ENCODE results near the gene BCOR.

BCOR gene

GRCh38 chrX:40065296-40066046, 32.3 kb downstream of the BCOR start:
- Histone ChIP-seq H3K9ac (ENCODE audit: low read length) (no peak overlapping the region), H2AK5ac (ENCODE audit: low read length, severe bottlenecking) (no peak overlapping the region), H2BK15ac (ENCODE audit: low read depth, poor library complexity, severe bottlenecking) (no peak overlapping the region), H4K91ac (ENCODE audit: low read length) (no peak overlapping the region), H2BK120ac (ENCODE audit: low read depth, low read length) (no peak overlapping the region), H3K18ac (ENCODE audit: low read depth in 1 of 2, low read length in 2 of 2) (no peak overlapping the region), H2BK12ac (ENCODE audit: low read length in 2 of 2) (no peak overlapping the region), H3K4ac (ENCODE audit: low read depth in 1 of 2, low read length in 2 of 2) (no peak overlapping the region), H4K8ac (ENCODE audit: low read length) (no peak overlapping the region), H3K9me3 (ENCODE audit: control insufficient read depth, low read length) (peaks cover 6% of the 10 kb centered on the region), H3K4me1 (ENCODE audit: control insufficient read depth, insufficient read depth, low read depth, low read length) (no peaks in the 10 kb centered on the region), H3K14ac (ENCODE audit: low read length in 2 of 2) (no peak overlapping the region), H3K4me3 (ENCODE audit: insufficient read depth in 1 of 2, low read depth in 1 of 2, low read length in 2 of 2) (no peak overlapping the region), H3K79me1 (replicated peaks; ENCODE audit: low read length, poor library complexity, severe bottlenecking) (peaks cover 22% of the 10 kb centered on the region), H3K4me2 (ENCODE audit: low read length, poor library complexity, severe bottlenecking) (no peak overlapping the region), H3K27me3 (ENCODE audit: control insufficient read depth in 1 of 2, insufficient read depth in 1 of 2, low read length in 2 of 2) (peaks cover 0 to 9% of the 10 kb centered on the region in 2 experiments), H2AFZ (ENCODE audit: low read depth, low read length) (no peak overlapping the region), H2BK5ac (ENCODE audit: low read depth, low read length, poor library complexity, severe bottlenecking) (no peak overlapping the region), H3K23ac (ENCODE audit: low read length in 2 of 2) (no peak overlapping the region), H3K36me3 (ENCODE audit: control insufficient read depth in 1 of 2, insufficient read depth in 2 of 2, low read depth in 1 of 2, low read length in 2 of 2) (peaks cover 6 to 76% of the 10 kb centered on the region in 2 experiments), H3K27ac (ENCODE audit: low read length, poor library complexity, severe bottlenecking) (no peak overlapping the region)
- WGBS, result 98% methylated on average over 9 of the region's 16 CpGs
- DNase-seq, result no peak

DNA sequence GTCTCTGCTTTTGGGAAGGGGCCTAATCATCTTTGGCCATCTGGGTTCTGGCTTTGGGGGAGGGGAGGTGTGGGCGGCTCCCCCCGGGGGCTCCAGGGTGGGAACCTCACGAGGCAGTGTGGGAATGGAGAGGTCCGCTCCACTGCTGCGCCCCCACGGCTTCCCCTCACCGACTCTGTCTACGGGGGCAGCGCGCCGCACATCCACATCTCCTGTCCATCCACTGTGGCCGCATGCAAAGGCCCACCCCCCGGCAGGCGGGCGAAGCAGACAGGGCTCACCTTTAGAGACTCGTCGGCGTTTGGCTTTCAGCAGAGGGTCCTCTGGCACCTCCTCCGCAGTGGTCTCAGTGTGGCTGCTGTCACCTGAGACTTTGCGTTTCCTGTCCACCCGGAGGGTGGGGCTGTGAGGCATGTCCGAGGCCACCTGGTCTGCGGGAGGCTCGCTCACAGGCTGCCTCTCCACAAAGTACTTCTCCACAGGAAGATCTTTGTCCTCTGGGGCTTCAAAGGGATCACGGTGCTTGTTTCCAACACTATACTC, 33.6 kb downstream of the BCOR start:
- Histone ChIP-seq H3K9ac (ENCODE audit: low read length) (no peak overlapping the region), H3K23ac (ENCODE audit: low read length in 2 of 2) (no peak overlapping the region), H3K4ac (ENCODE audit: low read depth in 1 of 2, low read length in 2 of 2) (no peak overlapping the region), H2BK15ac (ENCODE audit: low read depth, poor library complexity, severe bottlenecking) (no peak overlapping the region), H2AK5ac (ENCODE audit: low read length, severe bottlenecking) (no peak overlapping the region), H3K27ac (ENCODE audit: low read length, poor library complexity, severe bottlenecking) (no peak overlapping the region), H3K36me3 (ENCODE audit: control insufficient read depth in 1 of 2, insufficient read depth in 2 of 2, low read depth in 1 of 2, low read length in 2 of 2) (peaks cover 0 to 69% of the 10 kb centered on the region in 2 experiments), H3K4me3 (ENCODE audit: insufficient read depth in 1 of 2, low read depth in 1 of 2, low read length in 2 of 2) (no peak overlapping the region), H3K27me3 (ENCODE audit: control insufficient read depth in 1 of 2, insufficient read depth in 1 of 2, low read length in 2 of 2) (peaks cover 0 to 8% of the 10 kb centered on the region in 2 experiments), H2BK12ac (ENCODE audit: low read length in 2 of 2) (no peak overlapping the region), H3K4me1 (ENCODE audit: control insufficient read depth, insufficient read depth, low read depth, low read length) (no peaks in the 10 kb centered on the region), H4K91ac (ENCODE audit: low read length) (no peak overlapping the region), H3K79me1 (replicated peaks; ENCODE audit: low read length, poor library complexity, severe bottlenecking) (peaks cover 18% of the 10 kb centered on the region), H3K14ac (ENCODE audit: low read length in 2 of 2) (no peak overlapping the region), H2BK120ac (ENCODE audit: low read depth, low read length) (no peak overlapping the region), H4K8ac (ENCODE audit: low read length) (no peak overlapping the region), H2BK5ac (ENCODE audit: low read depth, low read length, poor library complexity, severe bottlenecking) (no peak overlapping the region), H3K4me2 (ENCODE audit: low read length, poor library complexity, severe bottlenecking) (no peak overlapping the region), H2AFZ (ENCODE audit: low read depth, low read length) (no peak overlapping the region), H3K9me3 (ENCODE audit: control insufficient read depth, low read length) (peaks cover 3% of the 10 kb centered on the region), H3K18ac (ENCODE audit: low read depth in 1 of 2, low read length in 2 of 2) (no peak overlapping the region)
- 86% methylated on average over 21 of the region's 25 CpGs for WGBS
- no peak for DNase-seq

GRCh38 chrX:40063555-40063954, 34.2 kb downstream of the BCOR start:
- no peak for DNase-seq
- H4K8ac ChIP-seq (ENCODE audit: low read length), result no peak overlapping the region
- H3K18ac ChIP-seq (ENCODE audit: low read depth in 1 of 2, low read length in 2 of 2), result no peak overlapping the region
- H3K27ac ChIP-seq (ENCODE audit: low read length, poor library complexity, severe bottlenecking), result no peak overlapping the region
- 81% methylated on average over 4 of the region's 7 CpGs for WGBS
- no peak overlapping the region for H3K23ac ChIP-seq (ENCODE audit: low read length in 2 of 2)
- H3K27me3 ChIP-seq (ENCODE audit: control insufficient read depth in 1 of 2, insufficient read depth in 1 of 2, low read length in 2 of 2), result peaks cover 0 to 7% of the 10 kb centered on the region in 2 experiments
- no peak overlapping the region for H2BK120ac ChIP-seq (ENCODE audit: low read depth, low read length)
- H2BK15ac ChIP-seq (ENCODE audit: low read depth, poor library complexity, severe bottlenecking), result no peak overlapping the region
- H3K9ac ChIP-seq (ENCODE audit: low read length), result no peak overlapping the region
- H3K79me1 ChIP-seq (replicated peaks; ENCODE audit: low read length, poor library complexity, severe bottlenecking), result peaks cover 19% of the 10 kb centered on the region
- no peak overlapping the region for H2AFZ ChIP-seq (ENCODE audit: low read depth, low read length)
- H3K4me3 ChIP-seq (ENCODE audit: insufficient read depth in 1 of 2, low read depth in 1 of 2, low read length in 2 of 2), result no peak overlapping the region
- no peak overlapping the region for H2AK5ac ChIP-seq (ENCODE audit: low read length, severe bottlenecking)
- no peak overlapping the region for H2BK12ac ChIP-seq (ENCODE audit: low read length in 2 of 2)
- no peak overlapping the region for H3K14ac ChIP-seq (ENCODE audit: low read length in 2 of 2)
- peaks cover 3% of the 10 kb centered on the region for H3K9me3 ChIP-seq (ENCODE audit: control insufficient read depth, low read length)
- peaks cover 0 to 70% of the 10 kb centered on the region in 2 experiments for H3K36me3 ChIP-seq (ENCODE audit: control insufficient read depth in 1 of 2, insufficient read depth in 2 of 2, low read depth in 1 of 2, low read length in 2 of 2)
- H3K4me2 ChIP-seq (ENCODE audit: low read length, poor library complexity, severe bottlenecking), result no peak overlapping the region
- H2BK5ac ChIP-seq (ENCODE audit: low read depth, low read length, poor library complexity, severe bottlenecking), result no peak overlapping the region
- H4K91ac ChIP-seq (ENCODE audit: low read length), result no peak overlapping the region
- no peak overlapping the region for H3K4ac ChIP-seq (ENCODE audit: low read depth in 1 of 2, low read length in 2 of 2)
- no peaks in the 10 kb centered on the region for H3K4me1 ChIP-seq (ENCODE audit: control insufficient read depth, insufficient read depth, low read depth, low read length)

GRCh38 chrX:40062525-40063155, 35.1 kb downstream of the BCOR start:
- Histone ChIP-seq H3K4me2 (ENCODE audit: low read length, poor library complexity, severe bottlenecking) (no peak overlapping the region), H3K23ac (ENCODE audit: low read length in 2 of 2) (no peak overlapping the region), H3K4me1 (ENCODE audit: control insufficient read depth, insufficient read depth, low read depth, low read length) (no peaks in the 10 kb centered on the region), H3K27me3 (ENCODE audit: control insufficient read depth in 1 of 2, insufficient read depth in 1 of 2, low read length in 2 of 2) (peaks cover 0 to 7% of the 10 kb centered on the region in 2 experiments), H2AFZ (ENCODE audit: low read depth, low read length) (no peak overlapping the region), H2BK120ac (ENCODE audit: low read depth, low read length) (no peak overlapping the region), H3K18ac (ENCODE audit: low read depth in 1 of 2, low read length in 2 of 2) (no peak overlapping the region), H3K27ac (ENCODE audit: low read length, poor library complexity, severe bottlenecking) (no peak overlapping the region), H3K9me3 (ENCODE audit: control insufficient read depth, low read length) (no peaks in the 10 kb centered on the region), H2BK5ac (ENCODE audit: low read depth, low read length, poor library complexity, severe bottlenecking) (no peak overlapping the region), H3K14ac (ENCODE audit: low read length in 2 of 2) (no peak overlapping the region), H3K79me1 (replicated peaks; ENCODE audit: low read length, poor library complexity, severe bottlenecking) (peaks cover 20% of the 10 kb centered on the region), H3K4me3 (ENCODE audit: insufficient read depth in 1 of 2, low read depth in 1 of 2, low read length in 2 of 2) (no peak overlapping the region), H4K91ac (ENCODE audit: low read length) (no peak overlapping the region), H2BK15ac (ENCODE audit: low read depth, poor library complexity, severe bottlenecking) (no peak overlapping the region), H3K4ac (ENCODE audit: low read depth in 1 of 2, low read length in 2 of 2) (no peak overlapping the region), H3K9ac (ENCODE audit: low read length) (no peak overlapping the region), H2BK12ac (ENCODE audit: low read length in 2 of 2) (no peak overlapping the region), H3K36me3 (ENCODE audit: control insufficient read depth in 1 of 2, insufficient read depth in 2 of 2, low read depth in 1 of 2, low read length in 2 of 2) (peaks cover 0 to 67% of the 10 kb centered on the region in 2 experiments), H2AK5ac (ENCODE audit: low read length, severe bottlenecking) (no peak overlapping the region), H4K8ac (ENCODE audit: low read length) (no peak overlapping the region)
- no peak for DNase-seq
- WGBS, result 66% methylated on average over 18 of the region's 24 CpGs

All from mesenchymal stem cell (in vitro differentiated cells and primary cell).